GM12878 (cell line): ENCODE measurements around the gene SRRD. TPM values are rescaled to one million over a fixed set of nuclear protein-coding genes. Genes with fewer than 3 reads are reported as not detected.

Source experiments
- ATAC-seq: fragments of 200-7000 bp; cut with Tn5 transposase; 3 replicates; pipeline ENCODE4 v1.9.1; 2020; ENCODE audit warnings: mild to moderate bottlenecking, moderate library complexity
- BruUV-seq: library from RNA; stranded (reverse); fragments of 400-500 nt; replicated peaks from 2 replicates; lab custom pipeline; 2021; lab: Mats Ljungman, UMichigan
- CTCF ChIA-PET: fragments of 300-600 bp; sonication (Branson Sonifier 250); formaldehyde crosslinking; extraction: SDS; loops from one replicate; lab custom pipeline; 2021; ENCODE audit warnings: inconsistent platforms; lab: Yijun Ruan, JAX
- POLR2A ChIA-PET: fragments of 350-600 bp; formaldehyde crosslinking; extraction: SDS; loops from one replicate; lab custom pipeline; 2021; ENCODE audit warnings: inconsistent platforms; lab: Charles Lee
- RAD21 ChIA-PET: fragments of 300-600 bp; sonication (Branson Sonifier 250); formaldehyde crosslinking; loops from one replicate; lab custom pipeline; 2023; ENCODE audit warnings: antibody characterized with exemption; ENCODE audit not compliant: unreplicated experiment; lab: Charles Lee
- SMC1A ChIA-PET: fragments of 300-600 bp; sonication (Branson Sonifier 250); formaldehyde crosslinking; loops from one replicate; lab custom pipeline; 2023; ENCODE audit not compliant: unreplicated experiment, uncharacterized antibody; lab: Charles Lee
- DNase-seq: peaks from one replicate; pipeline ENCODE4 v3.0.0-alpha.2; 2011; ENCODE audit warnings: low read depth, low spot score
- FAIRE-seq: peaks from 3 replicates; lab custom pipeline; 2011; peaks lifted over from hg19 to GRCh38; lab: Jason Lieb, UNC
- H2AFZ ChIP-seq: 2 replicates; pipeline ENCODE4 v1.6.0; 2011; ENCODE audit warnings: low read depth, low read length, control low read depth; ENCODE audit not compliant: control insufficient read depth
- H3K27ac ChIP-seq: 2 replicates; pipeline ENCODE4 v1.5.1; 2011; ENCODE audit warnings: control low read depth; ENCODE audit not compliant: control insufficient read depth, insufficient read depth
- H3K27me3 ChIP-seq, 2 experiments: replicated peaks in 1 of 2; 2 replicates each; pipeline versions ENCODE4 v1.6.0 to v1.6.1; 2011; ENCODE audit warnings: low read length in 1 of 2; ENCODE audit not compliant: control insufficient read depth in 2 of 2, insufficient read depth in 2 of 2
- H3K36me3 ChIP-seq, 2 experiments: 2 replicates each; pipeline ENCODE4 v1.5.1; 2011; ENCODE audit warnings: low read length in 1 of 2; ENCODE audit not compliant: control insufficient read depth in 2 of 2, insufficient read depth in 2 of 2
- H3K4me1 ChIP-seq: 2 replicates; pipeline ENCODE4 v1.6.1; 2011; ENCODE audit warnings: mild to moderate bottlenecking, low read length, moderate library complexity, mixed read lengths; ENCODE audit not compliant: control insufficient read depth, insufficient read depth
- H3K4me2 ChIP-seq: 2 replicates; pipeline ENCODE4 v1.6.0; 2011; ENCODE audit warnings: control low read depth; ENCODE audit not compliant: control insufficient read depth, insufficient read depth
- H3K4me3 ChIP-seq: fragments of 200-600 bp; sonication (generic); 2 replicates; pipeline ENCODE4 v1.5.1; 2016
- H3K79me2 ChIP-seq: 2 replicates; pipeline ENCODE4 v1.6.0; 2011; ENCODE audit warnings: low read length; ENCODE audit not compliant: control insufficient read depth, insufficient read depth
- H3K9ac ChIP-seq: 2 replicates; pipeline ENCODE4 v1.8.0; 2011; ENCODE audit warnings: low read length, control low read depth, mixed read lengths; ENCODE audit not compliant: control insufficient read depth, insufficient read depth
- H3K9me3 ChIP-seq: replicated peaks from 3 replicates; pipeline ENCODE4 v1.5.1; 2011; ENCODE audit warnings: mild to moderate bottlenecking, low read length; ENCODE audit not compliant: control insufficient read depth, insufficient read depth
- H4K20me1 ChIP-seq: 2 replicates; pipeline ENCODE4 v1.6.0; 2011; ENCODE audit not compliant: control insufficient read depth, insufficient read depth
- GATAD2B ChIP-seq: fragments of 450-650 bp; conservative IDR thresholded peaks from 2 replicates; pipeline ENCODE4 v1.6.1; 2017; ENCODE audit warnings: low read depth, mild to moderate bottlenecking, moderate library complexity
- JUND ChIP-seq: IDR thresholded peaks from 2 replicates; pipeline ENCODE4 v1.6.1; 2012; ENCODE audit warnings: low read depth, mild to moderate bottlenecking, low read length, improper control_type of control experiment, moderate library complexity
- MXI1 ChIP-seq: fragments of 150-350 bp; IDR thresholded peaks from 2 replicates; pipeline ENCODE4 v1.6.1; 2011; ENCODE audit warnings: low read depth, mild to moderate bottlenecking, inconsistent platforms, low read length, improper control_type of control experiment
- NKRF ChIP-seq: fragments of 450-650 bp; conservative IDR thresholded peaks from 2 replicates; pipeline ENCODE4 v1.6.1; 2017; ENCODE audit warnings: mild to moderate bottlenecking, moderate library complexity
- POU2F2 ChIP-seq: IDR thresholded peaks from 3 replicates; pipeline ENCODE4 v1.6.1; 2011; ENCODE audit warnings: low read depth, mild to moderate bottlenecking, low read length, borderline replicate concordance
- SIX5 ChIP-seq: IDR thresholded peaks from 2 replicates; pipeline ENCODE4 v1.6.1; 2011; ENCODE audit warnings: mild to moderate bottlenecking, low read depth, low read length, moderate library complexity; ENCODE audit not compliant: severe bottlenecking
- YY1 ChIP-seq: IDR thresholded peaks from 2 replicates; pipeline ENCODE4 v1.6.1; 2011; ENCODE audit warnings: low read depth, mild to moderate bottlenecking, low read length
- WGBS: methylation state at CpG from one replicate; pipeline ENCODE4 v1.1.6; 2016; ENCODE audit warnings: low lambda C conversion rate; ENCODE audit not compliant: insufficient replicate concordance, insufficient coverage; ENCODE audit errors: missing lambda C conversion rate; 5-methylcytosine and 5-hydroxymethylcytosine counted together
- in situ Hi-C: fragments of 300-500 bp; cut with MboI; formaldehyde crosslinking; loops from 9 replicates; pipeline ENCODE4 v1.14.3; 2018; ENCODE audit warnings: mixed read lengths
- intact Hi-C: fragments of 100-400 bp; cut with micrococcal nuclease; formaldehyde crosslinking; loops from one replicate; pipeline ENCODE4 v1.14.2; 2022; ENCODE audit not compliant: unreplicated experiment
- polyA plus RNA-seq, 11 experiments: library from polyadenylated mRNA; depleted of rRNA in 4 of 11; unstranded in 6 of 11; stranded (reverse) in 5 of 11; fragments of >200 nt; fragmentation: Nextera tagmentation in 4 of 11; fragmentation: Illumina TruSeq in 1 of 11; extraction: Ambion mirVana in 4 of 11; extraction: Trizol in 1 of 11; gene quantifications; 1 replicate in 1 of 11; 2 replicates in 10 of 11; pipeline versions ENCODE4 v1.2.1 to v1.2.3, GENCODE V29; 2011 to 2016; ENCODE audit warnings: inconsistent platforms in 2 of 11, missing spikeins in 2 of 11, low read depth in 1 of 11
- total RNA-seq, 4 experiments: library from RNA; depleted of rRNA in 3 of 4; stranded (reverse); fragments of >200 nt in 3 of 4; fragmentation: Illumina TruSeq in 1 of 4; extraction: Trizol in 1 of 4; gene quantifications; 2 replicates each; pipeline versions ENCODE4 v1.2.1 to v1.2.3, GENCODE V29; 2013 to 2021
- TF ChIP-seq, protein P1 (sequence below): fragments of 450-650 bp; IDR thresholded peaks from 2 replicates; pipeline ENCODE4 v1.6.1; 2017; ENCODE audit warnings: mild to moderate bottlenecking, low read depth, inconsistent platforms; ENCODE audit not compliant: poor library complexity, severe bottlenecking

The SRRD gene
- total and polyA plus RNA-seq, 10 of the 15 experiments (the other 5 are each of a cell fraction or from before 2014, with no cell fraction given), result 4.1 to 50.6 (median 27.5) TPM

- Histone ChIP-seq H3K27ac (no peak overlapping the region), H4K20me1 (no peaks in the 10 kb centered on the region), H2AFZ (no peak overlapping the region), H3K36me3 (peaks cover 2 to 9% of the 10 kb centered on the region in 2 experiments), H3K9ac (no peak overlapping the region), H3K4me1 (peaks cover 34% of the 10 kb centered on the region), H3K9me3 (no peaks in the 10 kb centered on the region), H3K27me3 (no peaks in the 10 kb centered on the region), H3K79me2 (peaks cover 35% of the 10 kb centered on the region), H3K4me3 (no peak overlapping the region), H3K4me2 (0 out of 2 replicates have a peak overlapping the region, but pooled peaks have one; percentile 12)
- ChIA-PET SMC1A (interaction anchor here (0.5 to 0.9 kb wide), 2 partner anchors 46 to 146 kb away, joined by 3 read pairs; no protein-coding TSS in a partner anchor), RAD21 (no interaction called here), CTCF (interaction anchor here (1.5 kb wide), 1 partner anchor 16 kb away, joined by 3 read pairs; no protein-coding TSS in a partner anchor), POLR2A (no interaction called here)
- DNase-seq (no peak), ATAC-seq (no peak), FAIRE-seq (no peak)
- intact Hi-C loops, result no loop called here
- in situ Hi-C loops, result no loop called here
- no TSS peak for BruUV-seq
- no peak for TF ChIP-seq POU2F2
- 44% methylated on average over 4 of the region's 4 CpGs for WGBS
Measured at GRCh38 chr22:26477341-26477731, 6.3 kb upstream of the SRRD start.

GRCh38 chr22:26479043-26479791, 4.5 kb upstream of the SRRD start:
- POLR2A ChIA-PET, result interaction anchor here (0.5 to 1.1 kb wide), 7 partner anchors 25 to 912 kb away, joined by 3 to 8 read pairs (median 3); no protein-coding TSS in a partner anchor
- Histone ChIP-seq H3K4me2 (peak overlapping the region; percentile 97), H3K36me3 (peaks cover 0 to 3% of the 10 kb centered on the region in 2 experiments; a peak in 2 of 4 replicates), H3K4me1 (peaks cover 34% of the 10 kb centered on the region), H3K9ac (peak overlapping the region; percentile 84), H3K4me3 (peak overlapping the region; percentile 97), H3K79me2 (peaks cover 51% of the 10 kb centered on the region), H3K9me3 (no peaks in the 10 kb centered on the region), H2AFZ (peak overlapping the region; percentile 80), H3K27me3 (no peaks in the 10 kb centered on the region), H3K27ac (peak overlapping the region; percentile 88), H4K20me1 (no peaks in the 10 kb centered on the region)
- DNase-seq, result no peak
- RAD21 ChIA-PET, result interaction anchor here (0.8 to 2.0 kb wide), 6 partner anchors 16 to 195 kb away, joined by 3 to 10 read pairs (median 4); no protein-coding TSS in a partner anchor
- intact Hi-C loops, result no loop called here
- in situ Hi-C loops, result no loop called here
- FAIRE-seq, result peak; percentile 72
- no TSS peak for BruUV-seq
- CTCF ChIA-PET, result interaction anchor here (0.6 to 7.1 kb wide), 20 partner anchors 8 to 234 kb away, joined by 3 to 47 read pairs (median 4); partner anchors contain the start of gene TFIP11
- WGBS, result 13% methylated on average over 12 of the region's 12 CpGs
- peak; percentile 5; the same call in 1 of the 3 replicates for ATAC-seq
- SMC1A ChIA-PET, result interaction anchor here (0.8 to 4.3 kb wide), 12 partner anchors 13 to 195 kb away, joined by 3 to 17 read pairs (median 4); no protein-coding TSS in a partner anchor
- TF ChIP-seq NKRF, result peak; percentile 50; the same call in 1 of the 2 replicates
- no peak for TF ChIP-seq SIX5
- peak; percentile 44; the same call in 1 of the 2 replicates for TF ChIP-seq MXI1
- TF ChIP-seq YY1, result peak; percentile 64
- no peak for TF ChIP-seq GATAD2B
- TF ChIP-seq, protein P1, sequence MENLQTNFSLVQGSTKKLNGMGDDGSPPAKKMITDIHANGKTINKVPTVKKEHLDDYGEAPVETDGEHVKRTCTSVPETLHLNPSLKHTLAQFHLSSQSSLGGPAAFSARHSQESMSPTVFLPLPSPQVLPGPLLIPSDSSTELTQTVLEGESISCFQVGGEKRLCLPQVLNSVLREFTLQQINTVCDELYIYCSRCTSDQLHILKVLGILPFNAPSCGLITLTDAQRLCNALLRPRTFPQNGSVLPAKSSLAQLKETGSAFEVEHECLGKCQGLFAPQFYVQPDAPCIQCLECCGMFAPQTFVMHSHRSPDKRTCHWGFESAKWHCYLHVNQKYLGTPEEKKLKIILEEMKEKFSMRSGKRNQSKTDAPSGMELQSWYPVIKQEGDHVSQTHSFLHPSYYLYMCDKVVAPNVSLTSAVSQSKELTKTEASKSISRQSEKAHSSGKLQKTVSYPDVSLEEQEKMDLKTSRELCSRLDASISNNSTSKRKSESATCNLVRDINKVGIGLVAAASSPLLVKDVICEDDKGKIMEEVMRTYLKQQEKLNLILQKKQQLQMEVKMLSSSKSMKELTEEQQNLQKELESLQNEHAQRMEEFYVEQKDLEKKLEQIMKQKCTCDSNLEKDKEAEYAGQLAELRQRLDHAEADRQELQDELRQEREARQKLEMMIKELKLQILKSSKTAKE, result peak; percentile 11
- no peak for TF ChIP-seq JUND
